OCI-LY7 (cell line): Measurements from ENCODE around the gene FGFRL1. TPM values are rescaled to one million over a fixed set of nuclear protein-coding genes. Genes with fewer than 3 reads are reported as not detected.

ENCODE experiments used
- BruUV-seq: library from RNA; stranded (reverse); fragments of 400-500 nt; replicated peaks from 2 replicates; lab custom pipeline; 2021; lab: Mats Ljungman, UMichigan
- CTCF ChIA-PET: fragments of 300-600 bp; sonication (Branson Sonifier 250); formaldehyde crosslinking; loops from one replicate; lab custom pipeline; 2022; ENCODE audit warnings: antibody characterized with exemption; ENCODE audit not compliant: unreplicated experiment; lab: Charles Lee
- POLR2A ChIA-PET: fragments of 300-600 bp; sonication (Branson Sonifier 250); formaldehyde crosslinking; loops from one replicate; lab custom pipeline; 2022; ENCODE audit warnings: antibody characterized with exemption; lab: Charles Lee
- DNase-seq: peaks from one replicate; pipeline ENCODE4 v3.0.0-alpha.2; 2015; ENCODE audit warnings: low spot score
- H2AFZ ChIP-seq: fragments of 200-600 bp; sonication (generic), shearing (Covaris generic); 2 replicates; pipeline ENCODE4 v1.6.1; 2014; ENCODE audit warnings: mild to moderate bottlenecking, antibody characterized with exemption, low read length, moderate library complexity
- H3K27ac ChIP-seq: fragments of 200-600 bp; sonication (generic); 2 replicates; pipeline ENCODE4 v1.5.1; 2014; ENCODE audit warnings: mixed run types, low read depth, mild to moderate bottlenecking, moderate library complexity, low read length, inconsistent platforms; ENCODE audit not compliant: poor library complexity, severe bottlenecking
- H3K36me3 ChIP-seq: fragments of 200-600 bp; sonication (generic); 2 replicates; pipeline ENCODE4 v1.6.1; 2014; ENCODE audit warnings: mild to moderate bottlenecking, antibody characterized with exemption, low read length, moderate library complexity, mixed read lengths; ENCODE audit not compliant: insufficient read depth
- H3K4me1 ChIP-seq: fragments of 200-600 bp; sonication (generic); 2 replicates; pipeline ENCODE4 v1.5.1; 2014; ENCODE audit warnings: mild to moderate bottlenecking, low read length; ENCODE audit not compliant: insufficient read depth, poor library complexity, severe bottlenecking
- H3K4me2 ChIP-seq: fragments of 200-600 bp; sonication (generic); 2 replicates; pipeline ENCODE4 v1.6.1; 2014; ENCODE audit warnings: mild to moderate bottlenecking, low read length
- H3K4me3 ChIP-seq: fragments of 200-600 bp; sonication (generic); 2 replicates; pipeline ENCODE4 v1.5.1; 2014; ENCODE audit warnings: mild to moderate bottlenecking, low read depth, low read length; ENCODE audit not compliant: poor library complexity, severe bottlenecking
- H3K79me2 ChIP-seq: fragments of 200-600 bp; sonication (generic); 2 replicates; pipeline ENCODE4 v1.6.1; 2016; ENCODE audit warnings: low read depth, mild to moderate bottlenecking, low read length, moderate library complexity, mixed read lengths; ENCODE audit not compliant: insufficient read depth
- H3K9me2 ChIP-seq: fragments of 200-600 bp; sonication (generic); 2 replicates; pipeline ENCODE4 v1.6.1; 2016; ENCODE audit warnings: mild to moderate bottlenecking, low read length, mixed read lengths; ENCODE audit not compliant: insufficient read depth
- H3K9me3 ChIP-seq: fragments of 200-600 bp; sonication (generic); 2 replicates; pipeline ENCODE4 v1.6.1; 2014; ENCODE audit warnings: mild to moderate bottlenecking, mixed run types, low read length, mixed read lengths
- H4K20me1 ChIP-seq: fragments of 200-600 bp; sonication (generic); 2 replicates; pipeline ENCODE4 v1.6.1; 2014; ENCODE audit warnings: mild to moderate bottlenecking, antibody characterized with exemption, low read length, moderate library complexity, mixed read lengths; ENCODE audit not compliant: insufficient read depth
- EZH2phosphoT487 ChIP-seq: fragments of 200-600 bp; sonication (generic); IDR thresholded peaks from 2 replicates; pipeline ENCODE4 v1.6.1; 2018; ENCODE audit warnings: low read depth, borderline replicate concordance, mild to moderate bottlenecking, mixed run types, antibody characterized with exemption, low read length, moderate library complexity, mixed read lengths
- intact Hi-C: fragments of 100-400 bp; cut with micrococcal nuclease; formaldehyde crosslinking; loops from one replicate; pipeline ENCODE4 v1.10.0; 2022; ENCODE audit not compliant: unreplicated experiment
- total RNA-seq, 2 experiments: library from RNA; depleted of rRNA in 1 of 2; stranded (reverse); fragments of >200 nt in 1 of 2; shearing (Covaris generic) in 1 of 2; gene quantifications; 2 replicates each; pipeline ENCODE4 v1.2.3, GENCODE V29; 2014 to 2022
- TF ChIP-seq, protein P1 (sequence below): fragments of 200-600 bp; sonication (generic); conservative IDR thresholded peaks from 2 replicates; pipeline ENCODE4 v1.5.1; 2014; ENCODE audit warnings: mild to moderate bottlenecking, antibody characterized with exemption, low read length, moderate library complexity, mixed read lengths

The FGFRL1 gene
- total RNA-seq, 2 experiments from 2014 or later = 1.4 to 2.7 TPM

GRCh38 chr4:993111-994029, 18.1 kb upstream of the FGFRL1 start, which contains the start of gene SLC26A1:
SLC26A1 (minus strand) TSS chr4:993404; CDS start chr4:991703, 1,701 bp downstream.
- Histone ChIP-seq H4K20me1 (no peaks in the 10 kb centered on the region), H2AFZ (no peak within 1 kb of the TSS), H3K36me3 (no peaks in the 10 kb centered on the region), H3K79me2 (no peaks in the 10 kb centered on the region), H3K4me3 (no peak within 1 kb of the TSS), H3K9me2 (no peaks in the 10 kb centered on the region), H3K4me1 (no peaks in the 10 kb centered on the region), H3K9me3 (no peaks in the 10 kb centered on the region), H3K27ac (no peak within 1 kb of the TSS), H3K4me2 (no peak within 1 kb of the TSS)
- no TSS peak for BruUV-seq
- ChIA-PET POLR2A (no interaction called here), CTCF (no interaction called here)
- no peak for DNase-seq
- intact Hi-C loops = no loop called here
- TF ChIP-seq EZH2phosphoT487 = no peak
- TF ChIP-seq, protein P1, sequence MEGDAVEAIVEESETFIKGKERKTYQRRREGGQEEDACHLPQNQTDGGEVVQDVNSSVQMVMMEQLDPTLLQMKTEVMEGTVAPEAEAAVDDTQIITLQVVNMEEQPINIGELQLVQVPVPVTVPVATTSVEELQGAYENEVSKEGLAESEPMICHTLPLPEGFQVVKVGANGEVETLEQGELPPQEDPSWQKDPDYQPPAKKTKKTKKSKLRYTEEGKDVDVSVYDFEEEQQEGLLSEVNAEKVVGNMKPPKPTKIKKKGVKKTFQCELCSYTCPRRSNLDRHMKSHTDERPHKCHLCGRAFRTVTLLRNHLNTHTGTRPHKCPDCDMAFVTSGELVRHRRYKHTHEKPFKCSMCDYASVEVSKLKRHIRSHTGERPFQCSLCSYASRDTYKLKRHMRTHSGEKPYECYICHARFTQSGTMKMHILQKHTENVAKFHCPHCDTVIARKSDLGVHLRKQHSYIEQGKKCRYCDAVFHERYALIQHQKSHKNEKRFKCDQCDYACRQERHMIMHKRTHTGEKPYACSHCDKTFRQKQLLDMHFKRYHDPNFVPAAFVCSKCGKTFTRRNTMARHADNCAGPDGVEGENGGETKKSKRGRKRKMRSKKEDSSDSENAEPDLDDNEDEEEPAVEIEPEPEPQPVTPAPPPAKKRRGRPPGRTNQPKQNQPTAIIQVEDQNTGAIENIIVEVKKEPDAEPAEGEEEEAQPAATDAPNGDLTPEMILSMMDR = no peak

GRCh38 chr4:995311-996026, 16.0 kb upstream of the FGFRL1 start:
- no TSS peak for BruUV-seq
- H3K79me2 ChIP-seq = no peaks in the 10 kb centered on the region
- H2AFZ ChIP-seq = no peak overlapping the region
- H3K4me3 ChIP-seq = no peak overlapping the region
- no peaks in the 10 kb centered on the region for H3K4me1 ChIP-seq
- no peaks in the 10 kb centered on the region for H3K9me2 ChIP-seq
- ChIA-PET POLR2A (interaction anchor here (0.5 kb wide), 1 partner anchor 180 kb away, joined by 4 read pairs; no protein-coding TSS in a partner anchor), CTCF (no interaction called here)
- intact Hi-C loops = no loop called here
- H3K36me3 ChIP-seq = no peaks in the 10 kb centered on the region
- H3K4me2 ChIP-seq = no peak overlapping the region
- H3K9me3 ChIP-seq = no peaks in the 10 kb centered on the region
- no peaks in the 10 kb centered on the region for H4K20me1 ChIP-seq
- TF ChIP-seq EZH2phosphoT487 = no peak
- TF ChIP-seq, protein P1 = no peak
- no peak for DNase-seq
- no peak overlapping the region for H3K27ac ChIP-seq
